IMR-90 (cell line): Measurements from ENCODE around the gene ZBTB46. TPM values are rescaled to one million over a fixed set of nuclear protein-coding genes. Genes with fewer than 3 reads are reported as not detected.
A peak's percentile ranks its signal among the peaks of the same experiment; 100 is the strongest.

Experiments used
- ATAC-seq: fragments of 200-7000 bp; cut with Tn5 transposase; 2 replicates; pipeline ENCODE4 v1.9.1; 2020; ENCODE audit warnings: low read depth, mild to moderate bottlenecking, moderate library complexity
- BruUV-seq: library from RNA; stranded (reverse); fragments of 400-500 nt; replicated peaks from 2 replicates; lab custom pipeline; 2021; lab: Mats Ljungman, UMichigan
- CTCF ChIA-PET: fragments of 300-600 bp; formaldehyde crosslinking; extraction: SDS; loops from one replicate; lab custom pipeline; 2021; ENCODE audit warnings: antibody characterized with exemption; lab: Yijun Ruan, JAX
- POLR2A ChIA-PET: fragments of 300-600 bp; sonication (Branson Sonifier 250); formaldehyde crosslinking; loops from one replicate; lab custom pipeline; 2022; ENCODE audit warnings: antibody characterized with exemption; ENCODE audit not compliant: unreplicated experiment; lab: Charles Lee
- DNase-seq: peaks from one replicate; pipeline ENCODE4 v3.0.0; 2013
- H2AFZ ChIP-seq: replicated peaks from 2 replicates; pipeline ENCODE3; 2013; ENCODE audit warnings: low read length, mild to moderate bottlenecking; ENCODE audit not compliant: poor library complexity
- H2AK5ac ChIP-seq: 2 replicates; pipeline ENCODE4 v1.6.1; 2013; ENCODE audit warnings: low read depth, low read length, inconsistent platforms
- H2AK9ac ChIP-seq: replicated peaks from 2 replicates; pipeline ENCODE3; 2013; ENCODE audit warnings: mild to moderate bottlenecking, low read depth, low read length, moderate library complexity; ENCODE audit not compliant: poor library complexity
- H2BK120ac ChIP-seq: 2 replicates; pipeline ENCODE4 v1.6.1; 2013; ENCODE audit warnings: low read depth, low read length, inconsistent platforms
- H2BK15ac ChIP-seq: 3 replicates; pipeline ENCODE4 v1.6.1; 2013; ENCODE audit warnings: low read depth, low read length, inconsistent platforms
- H2BK20ac ChIP-seq: 2 replicates; pipeline ENCODE4 v1.6.1; 2013; ENCODE audit warnings: low read depth, mild to moderate bottlenecking, inconsistent platforms, low read length, moderate library complexity
- H2BK5ac ChIP-seq: 2 replicates; pipeline ENCODE4 v1.6.1; 2013; ENCODE audit warnings: mild to moderate bottlenecking, low read depth, low read length, inconsistent platforms; ENCODE audit not compliant: poor library complexity, severe bottlenecking
- H3K14ac ChIP-seq: replicated peaks from 2 replicates; pipeline ENCODE4 v1.6.1; 2013; ENCODE audit warnings: low read depth, low read length, inconsistent platforms
- H3K18ac ChIP-seq: 2 replicates; pipeline ENCODE4 v1.6.1; 2013; ENCODE audit warnings: low read depth, low read length, control low read depth
- H3K23ac ChIP-seq: 2 replicates; pipeline ENCODE4 v1.6.1; 2013; ENCODE audit warnings: low read depth, low read length, inconsistent platforms
- H3K27ac ChIP-seq: 2 replicates; pipeline ENCODE4 v1.5.1; 2013; ENCODE audit warnings: mild to moderate bottlenecking, control low read depth, low read length; ENCODE audit not compliant: insufficient read depth
- H3K27me3 ChIP-seq: 2 replicates; pipeline ENCODE4 v1.6.1; 2013; ENCODE audit warnings: low read length; ENCODE audit not compliant: control insufficient read depth, insufficient read depth
- H3K36me3 ChIP-seq: 2 replicates; pipeline ENCODE4 v1.6.1; 2013; ENCODE audit warnings: low read length, mixed read lengths; ENCODE audit not compliant: control insufficient read depth, insufficient read depth
- H3K4ac ChIP-seq: 2 replicates; pipeline ENCODE4 v1.6.1; 2013; ENCODE audit warnings: low read depth, low read length, inconsistent platforms
- H3K4me1 ChIP-seq: 2 replicates; pipeline ENCODE4 v1.6.1; 2013; ENCODE audit warnings: low read length, mixed read lengths; ENCODE audit not compliant: control insufficient read depth, insufficient read depth
- H3K4me2 ChIP-seq: 2 replicates; pipeline ENCODE4 v1.6.1; 2013; ENCODE audit warnings: low read depth, mild to moderate bottlenecking, control low read depth, low read length, moderate library complexity
- H3K4me3 ChIP-seq: 2 replicates; pipeline ENCODE4 v1.5.1; 2013; ENCODE audit warnings: low read depth, mild to moderate bottlenecking, control low read depth, low read length, moderate library complexity; ENCODE audit not compliant: insufficient read depth
- H3K56ac ChIP-seq: 2 replicates; pipeline ENCODE4 v1.6.1; 2013; ENCODE audit warnings: low read length, inconsistent platforms; ENCODE audit not compliant: insufficient read depth; ENCODE audit errors: extremely low read depth
- H3K79me1 ChIP-seq, 2 experiments: 2 replicates each; pipeline ENCODE4 v1.6.1; 2013; ENCODE audit warnings: low read length in 2 of 2, inconsistent platforms in 1 of 2, low read depth in 1 of 2
- H3K9ac ChIP-seq: 2 replicates; pipeline ENCODE4 v1.6.1; 2013; ENCODE audit warnings: low read depth, low read length, control low read depth
- H3K9me1 ChIP-seq: 2 replicates; pipeline ENCODE4 v1.6.1; 2013; ENCODE audit warnings: low read length, inconsistent platforms; ENCODE audit not compliant: insufficient read depth
- H3K9me3 ChIP-seq: 2 replicates; pipeline ENCODE4 v1.6.1; 2013; ENCODE audit warnings: low read length; ENCODE audit not compliant: control insufficient read depth, insufficient read depth
- H4K20me1 ChIP-seq: 2 replicates; pipeline ENCODE4 v1.6.1; 2013; ENCODE audit warnings: low read length, inconsistent platforms; ENCODE audit not compliant: insufficient read depth
- H4K5ac ChIP-seq: 2 replicates; pipeline ENCODE4 v1.6.1; 2013; ENCODE audit warnings: mild to moderate bottlenecking, low read depth, low read length, control low read depth
- H4K8ac ChIP-seq, 2 experiments: 2 replicates each; pipeline ENCODE4 v1.6.1; 2013; ENCODE audit warnings: low read depth in 2 of 2, low read length in 2 of 2, control low read depth in 1 of 2, inconsistent platforms in 1 of 2
- H4K91ac ChIP-seq: 2 replicates; pipeline ENCODE4 v1.6.1; 2013; ENCODE audit warnings: low read depth, low read length, inconsistent platforms; ENCODE audit not compliant: insufficient read depth
- BHLHE40 ChIP-seq: fragments of 150-350 bp; IDR thresholded peaks from 2 replicates; pipeline ENCODE4 v1.6.1; 2016; ENCODE audit warnings: mild to moderate bottlenecking, low read depth, low read length
- CHD1 ChIP-seq: IDR thresholded peaks from 2 replicates; pipeline ENCODE4 v1.6.1; 2012; ENCODE audit warnings: low read depth, low read length, improper control_type of control experiment
- CTCF ChIP-seq: conservative IDR thresholded peaks from 2 replicates; pipeline ENCODE4 v1.5.1; 2012; ENCODE audit warnings: mild to moderate bottlenecking, low read depth, low read length, improper control_type of control experiment
- ELK1 ChIP-seq: fragments of 150-350 bp; IDR thresholded peaks from 2 replicates; pipeline ENCODE4 v1.6.1; 2016; ENCODE audit warnings: low read depth, mild to moderate bottlenecking, low read length, moderate library complexity, borderline replicate concordance
- FOS ChIP-seq: fragments of 150-350 bp; IDR thresholded peaks from 2 replicates; pipeline ENCODE4 v1.6.1; 2016; ENCODE audit warnings: low read depth, low read length
- MXI1 ChIP-seq: IDR thresholded peaks from 2 replicates; pipeline ENCODE4 v1.6.1; 2012; ENCODE audit warnings: low read depth, mild to moderate bottlenecking, low read length, moderate library complexity, borderline replicate concordance
- NFE2L2 ChIP-seq: fragments of 150-350 bp; IDR thresholded peaks from 2 replicates; pipeline ENCODE4 v1.6.1; 2016; ENCODE audit warnings: low read depth, mild to moderate bottlenecking, low read length
- POLR2A ChIP-seq: IDR thresholded peaks from 2 replicates; pipeline ENCODE4 v1.6.1; 2012; ENCODE audit warnings: mild to moderate bottlenecking, low read depth, low read length
- RAD21 ChIP-seq: IDR thresholded peaks from 2 replicates; pipeline ENCODE4 v1.6.1; 2012; ENCODE audit warnings: low read length, improper control_type of control experiment
- RFX5 ChIP-seq: IDR thresholded peaks from 2 replicates; pipeline ENCODE4 v1.8.0; 2012; ENCODE audit warnings: low read depth, mild to moderate bottlenecking, low read length, moderate library complexity
- SMC3 ChIP-seq: fragments of 150-350 bp; IDR thresholded peaks from 2 replicates; pipeline ENCODE4 v1.6.1; 2016; ENCODE audit warnings: low read depth, mild to moderate bottlenecking, antibody characterized with exemption, low read length, moderate library complexity
- USF2 ChIP-seq: fragments of 150-350 bp; IDR thresholded peaks from 2 replicates; pipeline ENCODE4 v1.6.1; 2017; ENCODE audit warnings: mild to moderate bottlenecking, antibody characterized with exemption, low read length, low read depth
- WGBS, 2 experiments: methylation state at CpG; one replicate each; pipeline versions ENCODE4 v1.1.5 to v1.1.7; 2013; ENCODE audit warnings: missing lambda C conversion rate in 2 of 2; ENCODE audit not compliant: insufficient read length in 1 of 2; ENCODE audit errors: extremely low coverage in 2 of 2; 5-methylcytosine and 5-hydroxymethylcytosine counted together
- dilution Hi-C: fragments of 300-500 bp; cut with HindIII; formaldehyde crosslinking; loops from one replicate; pipeline ENCODE4 v1.14.3; 2018; ENCODE audit warnings: low sequenced_read_pairs; ENCODE audit not compliant: unreplicated experiment
- in situ Hi-C: fragments of 300-500 bp; cut with MboI; formaldehyde crosslinking; loops from 3 replicates; pipeline ENCODE4 v1.14.3; 2019; ENCODE audit warnings: low sequenced_read_pairs, inconsistent platforms, mixed read lengths
- intact Hi-C: fragments of 100-400 bp; cut with micrococcal nuclease; formaldehyde crosslinking; loops from 2 replicates; pipeline ENCODE4 v1.10.0; 2022
- polyA plus RNA-seq, 3 experiments: library from polyadenylated mRNA; depleted of rRNA; stranded (reverse); fragments of >200 nt; gene quantifications; 2 replicates each; pipeline ENCODE4 v1.2.3, GENCODE V29; 2012; ENCODE audit warnings: low replicate concordance in 1 of 3
- total RNA-seq: library from RNA; depleted of rRNA; stranded (reverse); fragments of >200 nt; gene quantifications from 2 replicates; pipeline ENCODE4 v1.2.3, GENCODE V29; 2012

The ZBTB46 gene
- total and polyA plus RNA-seq, 2 of the 4 experiments (the other 2 are of a cell fraction) = 4.2 to 14.9 TPM

- TF ChIP-seq ELK1 = no peak
Observed at GRCh38 chr20:63741354-63741675, 89.7 kb downstream of the ZBTB46 start (continued).

DNA sequence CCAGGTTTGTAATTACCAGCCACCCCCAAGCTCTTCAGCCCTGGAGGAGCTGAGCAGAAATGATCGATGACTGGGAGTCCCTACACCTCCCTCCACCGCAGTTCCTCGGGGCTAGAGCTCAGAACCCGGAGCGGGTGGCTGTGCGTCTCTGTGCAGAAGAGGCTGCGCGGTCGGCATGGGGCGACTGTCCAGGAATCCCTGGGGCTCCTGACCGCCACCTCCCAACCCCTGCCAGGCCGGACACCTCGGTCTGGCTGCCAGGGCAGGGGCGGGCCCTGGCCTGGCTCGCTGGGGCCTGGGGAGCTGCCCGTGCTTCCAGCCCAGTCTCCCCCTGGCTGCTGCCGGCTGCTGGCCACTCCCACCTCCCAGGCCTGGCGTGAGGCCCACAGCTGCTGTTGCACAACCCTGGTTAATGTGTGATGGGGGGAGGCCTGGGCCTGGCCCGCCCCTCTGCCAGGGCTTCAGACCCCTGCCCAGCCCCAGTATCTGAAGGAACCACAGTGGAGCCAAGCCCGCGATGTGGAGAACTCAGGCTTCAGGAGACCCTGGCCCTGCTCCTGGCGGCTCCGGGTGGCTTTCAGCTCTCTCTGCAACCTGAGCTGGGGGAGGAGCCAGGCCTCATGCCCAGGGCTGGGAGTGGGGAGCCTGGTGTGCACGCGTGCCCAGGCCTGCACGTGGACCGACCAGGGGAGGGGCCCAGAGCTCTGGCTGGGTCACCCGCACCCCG lies 90.3 kb downstream of the ZBTB46 start:
- Histone ChIP-seq H3K4me2 (peak overlapping the region; percentile 82), H3K4ac (peak overlapping the region; percentile 94), H2BK15ac (no peak overlapping the region), H3K27ac (peak overlapping the region; percentile 91), H2BK5ac (peak overlapping the region; percentile 87), H3K4me3 (peak overlapping the region; percentile 54), H2AK9ac (peak overlapping the region; percentile 99), H3K9ac (peak overlapping the region; percentile 87), H3K9me3 (no peaks in the 10 kb centered on the region), H2BK20ac (no peak overlapping the region), H3K79me1 (peaks cover 4 to 9% of the 10 kb centered on the region in 2 experiments; a peak in 2 of 4 replicates), H2AK5ac (peak overlapping the region; percentile 89), H3K9me1 (no peaks in the 10 kb centered on the region), H2BK120ac (no peak overlapping the region), H3K18ac (no peak overlapping the region; the same call in 1 of the 2 replicates), H4K5ac (peak overlapping the region; percentile 19), H2AFZ (peak overlapping the region; percentile 82), H4K8ac (peak overlapping the region; percentile 63 to 88), H3K4me1 (peaks cover 10% of the 10 kb centered on the region), H3K27me3 (no peaks in the 10 kb centered on the region), H4K91ac (peak overlapping the region; percentile 88), H3K14ac (peak overlapping the region; percentile 93), H3K23ac (peak overlapping the region; percentile 94), H3K56ac (peak overlapping the region; percentile 90), H4K20me1 (peaks cover 20% of the 10 kb centered on the region), H3K36me3 (peaks cover 37% of the 10 kb centered on the region; the same call in 1 of the 2 replicates)
- WGBS, 2 experiments = 0% methylated on average over 4 of the region's 29 CpGs; no CpG with 5 or more reads in 1 of the 2 experiments
- peak; percentile 65 for ATAC-seq
- dilution Hi-C loops = no loop called here
- ChIA-PET POLR2A (no interaction called here), CTCF (interaction anchor here (0.5 to 0.7 kb wide), 2 partner anchors 33 to 45 kb away, joined by 3 to 6 read pairs; no protein-coding TSS in a partner anchor)
- BruUV-seq = no TSS peak
- intact Hi-C loops = no loop called here
- DNase-seq = peak; percentile 86
- in situ Hi-C loops = no loop called here
- peak; percentile 95 for TF ChIP-seq MXI1
- TF ChIP-seq RFX5 = no peak
- peak; percentile 21 for TF ChIP-seq CTCF
- TF ChIP-seq POLR2A = no peak
- TF ChIP-seq USF2 = peak; percentile 24; the same call in 1 of the 2 replicates
- TF ChIP-seq RAD21 = no peak
- peak; percentile 80 for TF ChIP-seq BHLHE40
- no peak for TF ChIP-seq CHD1
- TF ChIP-seq FOS = no peak
- TF ChIP-seq NFE2L2 = no peak
- TF ChIP-seq SMC3 = no peak
